Gastrocnemius medialis (tissue), 4 donors: ENCODE results near the gene NFATC2IP.

Experiments
- CTCF ChIP-seq, 5 experiments: fragments of 450-650 bp in 3 of 5; fragments of 200-600 bp in 2 of 5; sonication (generic) in 2 of 5; IDR thresholded peaks in 4 of 5; conservative IDR thresholded peaks in 1 of 5; 1 replicate in 4 of 5; 2 replicates in 1 of 5; pipeline ENCODE4 v1.5.1; 2016 to 2019; ENCODE audit warnings: antibody characterized with exemption in 5 of 5, mild to moderate bottlenecking in 3 of 5, moderate library complexity in 3 of 5
- POLR2A ChIP-seq, 2 donors: fragments of 450-650 bp; IDR thresholded peaks; one replicate each; pipeline ENCODE4 v1.6.1; 2017; ENCODE audit warnings: antibody characterized with exemption in 2 of 2, mild to moderate bottlenecking in 2 of 2, moderate library complexity in 2 of 2

GRCh38 chr16:28981517-28981916 lies 30.8 kb downstream of the NFATC2IP start:
- TF ChIP-seq POLR2A (IDR thresholded peaks at IDR 0.05) (no peak), CTCF (IDR thresholded peaks at IDR 0.05 in 4 of 5, conservative IDR thresholded peaks at IDR 0.05 in 1 of 5) (peak in 2 of 5 experiments; percentile 21 to 25)
